Mesendoderm (in vitro differentiated cells): ENCODE results near the gene BARX2.

Experiments
- DNase-seq: peaks from one replicate; pipeline ENCODE4 v3.0.0; 2013
- H2AK5ac ChIP-seq: 2 replicates; pipeline ENCODE4 v1.6.1; 2013; ENCODE audit warnings: low read length, inconsistent platforms
- H2BK120ac ChIP-seq: 2 replicates; pipeline ENCODE4 v1.6.1; 2013; ENCODE audit warnings: low read depth, mild to moderate bottlenecking, low read length, moderate library complexity, mixed read lengths
- H2BK15ac ChIP-seq: replicated peaks from 2 replicates; pipeline ENCODE4 v1.6.1; 2013; ENCODE audit warnings: low read depth, mild to moderate bottlenecking, moderate library complexity
- H2BK5ac ChIP-seq: 2 replicates; pipeline ENCODE4 v1.6.1; 2013; ENCODE audit warnings: low read length, inconsistent platforms
- H3K18ac ChIP-seq: 2 replicates; pipeline ENCODE4 v1.6.1; 2013; ENCODE audit warnings: mild to moderate bottlenecking, low read length, mixed read lengths
- H3K23ac ChIP-seq: one replicate; pipeline ENCODE4 v1.6.1; 2013; ENCODE audit warnings: low read length
- H3K27ac ChIP-seq: 2 replicates; pipeline ENCODE4 v1.5.1; 2013; ENCODE audit warnings: low read depth, mild to moderate bottlenecking, inconsistent platforms, low read length, moderate library complexity
- H3K27me3 ChIP-seq: 2 replicates; pipeline ENCODE4 v1.6.1; 2013; ENCODE audit warnings: low read length, control low read depth, mild to moderate bottlenecking, inconsistent platforms; ENCODE audit not compliant: insufficient read depth, poor library complexity
- H3K36me3 ChIP-seq: 2 replicates; pipeline ENCODE4 v1.6.1; 2013; ENCODE audit warnings: low read length, inconsistent platforms; ENCODE audit not compliant: control insufficient read depth, insufficient read depth
- H3K4ac ChIP-seq: one replicate; pipeline ENCODE4 v1.6.1; 2013; ENCODE audit warnings: low read depth, mild to moderate bottlenecking, low read length, moderate library complexity
- H3K4me1 ChIP-seq: 2 replicates; pipeline ENCODE4 v1.6.1; 2013; ENCODE audit warnings: low read depth, low read length, inconsistent platforms; ENCODE audit not compliant: control insufficient read depth
- H3K4me2 ChIP-seq: 2 replicates; pipeline ENCODE4 v1.6.1; 2013; ENCODE audit warnings: low read length
- H3K4me3 ChIP-seq: 2 replicates; pipeline ENCODE4 v1.5.1; 2013; ENCODE audit warnings: mild to moderate bottlenecking, low read length
- H3K56ac ChIP-seq: one replicate; pipeline ENCODE4 v1.6.1; 2013; ENCODE audit warnings: low read length
- H3K79me1 ChIP-seq: 2 replicates; pipeline ENCODE4 v1.6.1; 2013; ENCODE audit warnings: low read length, inconsistent platforms
- H3K79me2 ChIP-seq: 2 replicates; pipeline ENCODE4 v1.6.1; 2013; ENCODE audit warnings: mild to moderate bottlenecking, low read length; ENCODE audit not compliant: control insufficient read depth, insufficient read depth
- H3K9ac ChIP-seq: 2 replicates; pipeline ENCODE4 v1.6.1; 2013; ENCODE audit warnings: low read length, inconsistent platforms
- H4K5ac ChIP-seq: one replicate; pipeline ENCODE4 v1.6.1; 2013; ENCODE audit warnings: low read length
- H4K8ac ChIP-seq: one replicate; pipeline ENCODE4 v1.6.1; 2013; ENCODE audit warnings: low read depth, mild to moderate bottlenecking, control low read depth, low read length, moderate library complexity
- WGBS: extraction: QIAGEN DNeasy Blood & Tissue Kit; methylation state at CpG from one replicate; pipeline ENCODE4 v1.1.7; 2013; ENCODE audit warnings: low lambda C conversion rate, missing lambda C conversion rate; ENCODE audit not compliant: insufficient coverage; ENCODE audit errors: extremely low coverage; 5-methylcytosine and 5-hydroxymethylcytosine counted together

Gene BARX2

DNA sequence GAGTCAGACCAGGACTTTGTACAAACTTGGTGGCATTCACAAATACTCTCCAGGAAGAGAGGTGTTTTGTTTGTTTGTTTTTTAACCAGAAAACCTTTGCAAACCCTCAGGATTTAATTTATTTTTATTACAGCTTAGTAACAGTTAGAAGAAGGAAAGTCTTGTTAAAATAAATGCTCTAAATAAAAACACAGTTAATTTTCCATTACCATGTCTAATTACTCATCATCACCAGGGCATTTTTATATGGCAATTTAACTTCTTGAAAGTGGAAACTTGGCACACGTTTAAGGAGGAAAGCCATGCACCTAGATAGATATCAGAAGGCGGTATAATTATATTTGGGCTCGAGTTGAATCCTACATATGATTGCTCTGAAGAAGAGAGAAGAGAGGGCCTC lies 7.4 kb downstream of the BARX2 start:
- H3K27ac ChIP-seq = no peak overlapping the region
- H2AK5ac ChIP-seq = no peak overlapping the region
- no peak for DNase-seq
- no peak overlapping the region for H3K4me3 ChIP-seq
- H3K4me2 ChIP-seq = no peak overlapping the region
- no peak overlapping the region for H4K8ac ChIP-seq
- no peak overlapping the region for H3K23ac ChIP-seq
- H3K27me3 ChIP-seq = peaks cover 1% of the 10 kb centered on the region
- no peak overlapping the region for H3K9ac ChIP-seq
- H3K4me1 ChIP-seq = no peaks in the 10 kb centered on the region
- no CpG with 5 or more reads among the region's 3 CpGs for WGBS
- H3K4ac ChIP-seq = no peak overlapping the region
- no peaks in the 10 kb centered on the region for H3K36me3 ChIP-seq
- H3K79me1 ChIP-seq = no peaks in the 10 kb centered on the region
- no peak overlapping the region for H2BK120ac ChIP-seq
- no peak overlapping the region for H4K5ac ChIP-seq
- no peak overlapping the region for H3K18ac ChIP-seq
- no peak overlapping the region for H2BK5ac ChIP-seq
- H3K79me2 ChIP-seq = no peaks in the 10 kb centered on the region
- no peak overlapping the region for H2BK15ac ChIP-seq
- H3K56ac ChIP-seq = no peak overlapping the region

GRCh38 chr11:129383502-129383901 lies 7.9 kb downstream of the BARX2 start:
- Histone ChIP-seq H3K4me2 (no peak overlapping the region), H3K79me2 (no peaks in the 10 kb centered on the region), H2BK5ac (no peak overlapping the region), H2BK15ac (no peak overlapping the region), H3K27me3 (peaks cover 1% of the 10 kb centered on the region), H3K4me1 (no peaks in the 10 kb centered on the region), H4K8ac (no peak overlapping the region), H3K4me3 (no peak overlapping the region), H3K9ac (no peak overlapping the region), H2AK5ac (no peak overlapping the region), H2BK120ac (no peak overlapping the region), H3K79me1 (no peaks in the 10 kb centered on the region), H3K23ac (no peak overlapping the region), H3K4ac (no peak overlapping the region), H4K5ac (no peak overlapping the region), H3K18ac (no peak overlapping the region), H3K36me3 (no peaks in the 10 kb centered on the region), H3K56ac (no peak overlapping the region), H3K27ac (no peak overlapping the region)
- DNase-seq = no peak
- no CpG with 5 or more reads among the region's 5 CpGs for WGBS

DNA sequence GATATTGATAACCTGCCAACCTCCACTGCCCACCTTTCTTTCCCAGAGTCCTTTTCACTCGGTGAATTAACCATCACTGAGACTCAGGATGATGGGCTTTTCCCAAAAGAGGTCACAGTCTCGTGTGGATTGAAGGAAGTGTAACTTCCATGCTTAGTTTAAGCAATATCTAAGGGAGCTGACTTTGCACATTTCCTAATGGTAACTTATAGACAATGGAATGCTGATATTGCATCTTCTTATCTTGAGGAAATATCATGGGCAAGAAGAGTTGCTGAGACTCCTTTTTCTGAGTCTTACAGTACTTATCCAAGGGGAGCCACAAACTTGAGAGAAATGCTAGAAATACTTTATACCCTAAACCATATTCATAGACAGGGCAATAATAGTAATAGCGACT lies 8.8 kb downstream of the BARX2 start:
- H3K4me3 ChIP-seq = no peak overlapping the region
- H3K9ac ChIP-seq = no peak overlapping the region
- no peak overlapping the region for H4K8ac ChIP-seq
- no peak overlapping the region for H3K18ac ChIP-seq
- H3K79me1 ChIP-seq = no peaks in the 10 kb centered on the region
- H3K23ac ChIP-seq = no peak overlapping the region
- H2BK120ac ChIP-seq = no peak overlapping the region
- no peak for DNase-seq
- no peak overlapping the region for H2BK5ac ChIP-seq
- peaks cover 1% of the 10 kb centered on the region for H3K27me3 ChIP-seq
- WGBS = no CpG with 5 or more reads among the region's 3 CpGs
- H3K36me3 ChIP-seq = no peaks in the 10 kb centered on the region
- H3K56ac ChIP-seq = no peak overlapping the region
- no peak overlapping the region for H3K4me2 ChIP-seq
- no peak overlapping the region for H3K4ac ChIP-seq
- no peak overlapping the region for H3K27ac ChIP-seq
- H3K79me2 ChIP-seq = no peaks in the 10 kb centered on the region
- no peak overlapping the region for H2BK15ac ChIP-seq
- no peak overlapping the region for H4K5ac ChIP-seq
- H2AK5ac ChIP-seq = no peak overlapping the region
- no peaks in the 10 kb centered on the region for H3K4me1 ChIP-seq

GRCh38 chr11:129385801-129386200 lies 10.2 kb downstream of the BARX2 start:
- H3K27me3 ChIP-seq = no peaks in the 10 kb centered on the region
- H3K4me2 ChIP-seq = no peak overlapping the region
- H3K36me3 ChIP-seq = no peaks in the 10 kb centered on the region
- no peak overlapping the region for H2BK15ac ChIP-seq
- no peak overlapping the region for H3K18ac ChIP-seq
- no peak overlapping the region for H2BK5ac ChIP-seq
- no peak for DNase-seq
- WGBS = no CpG with 5 or more reads among the region's 2 CpGs
- no peak overlapping the region for H3K56ac ChIP-seq
- no peak overlapping the region for H3K4ac ChIP-seq
- H3K79me2 ChIP-seq = no peaks in the 10 kb centered on the region
- no peak overlapping the region for H3K23ac ChIP-seq
- H3K27ac ChIP-seq = no peak overlapping the region
- no peaks in the 10 kb centered on the region for H3K79me1 ChIP-seq
- H3K4me3 ChIP-seq = no peak overlapping the region
- no peak overlapping the region for H2AK5ac ChIP-seq
- no peak overlapping the region for H3K9ac ChIP-seq
- H3K4me1 ChIP-seq = no peaks in the 10 kb centered on the region
- no peak overlapping the region for H2BK120ac ChIP-seq
- H4K8ac ChIP-seq = no peak overlapping the region
- H4K5ac ChIP-seq = no peak overlapping the region

DNA sequence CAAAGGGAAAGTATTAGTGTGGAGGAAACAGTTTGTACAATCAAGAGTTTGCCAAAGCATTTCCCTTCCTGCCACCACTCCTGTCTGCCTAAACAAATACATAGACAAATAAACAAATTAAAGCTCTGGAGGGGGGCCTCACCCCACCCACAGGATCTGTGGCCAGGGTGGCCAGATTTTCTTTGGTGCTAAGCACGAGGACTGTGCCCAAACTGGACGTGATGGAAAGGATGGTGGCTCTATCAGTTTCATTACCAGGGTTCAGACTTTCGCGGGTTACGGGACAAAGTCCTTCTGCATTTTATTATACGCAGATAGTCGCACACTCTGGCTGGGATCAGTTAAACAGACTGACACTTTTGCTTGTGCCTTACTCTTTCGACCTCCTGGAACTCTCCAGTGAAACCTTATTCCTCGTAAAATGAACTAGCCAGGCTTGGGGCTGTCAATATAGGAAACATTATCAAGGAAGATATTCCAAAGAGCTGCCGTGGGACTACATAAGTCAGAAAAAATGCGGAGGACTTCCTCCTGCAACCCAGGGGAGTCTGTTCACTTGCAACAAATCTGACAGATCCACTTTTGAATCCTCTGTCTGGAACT lies 11.2 kb downstream of the BARX2 start:
- no peaks in the 10 kb centered on the region for H3K79me1 ChIP-seq
- no peak overlapping the region for H4K8ac ChIP-seq
- H2BK15ac ChIP-seq = no peak overlapping the region
- no peak overlapping the region for H3K4ac ChIP-seq
- H2BK5ac ChIP-seq = no peak overlapping the region
- H2AK5ac ChIP-seq = no peak overlapping the region
- H2BK120ac ChIP-seq = no peak overlapping the region
- no peaks in the 10 kb centered on the region for H3K36me3 ChIP-seq
- H3K4me3 ChIP-seq = no peak overlapping the region
- H4K5ac ChIP-seq = no peak overlapping the region
- no CpG with 5 or more reads among the region's 11 CpGs for WGBS
- no peak overlapping the region for H3K27ac ChIP-seq
- H3K79me2 ChIP-seq = no peaks in the 10 kb centered on the region
- H3K9ac ChIP-seq = no peak overlapping the region
- H3K27me3 ChIP-seq = no peaks in the 10 kb centered on the region
- H3K4me2 ChIP-seq = no peak overlapping the region
- no peak overlapping the region for H3K18ac ChIP-seq
- no peak overlapping the region for H3K56ac ChIP-seq
- no peak overlapping the region for H3K23ac ChIP-seq
- no peaks in the 10 kb centered on the region for H3K4me1 ChIP-seq
- no peak for DNase-seq

GRCh38 chr11:129387434-129387833 lies 11.8 kb downstream of the BARX2 start:
- H3K79me2 ChIP-seq = no peaks in the 10 kb centered on the region
- no peak overlapping the region for H3K4me2 ChIP-seq
- H3K18ac ChIP-seq = no peak overlapping the region
- no peak overlapping the region for H2BK5ac ChIP-seq
- H2BK15ac ChIP-seq = no peak overlapping the region
- no peak overlapping the region for H3K9ac ChIP-seq
- no peak for DNase-seq
- H3K79me1 ChIP-seq = no peaks in the 10 kb centered on the region
- H3K27me3 ChIP-seq = no peaks in the 10 kb centered on the region
- H3K4ac ChIP-seq = no peak overlapping the region
- H3K36me3 ChIP-seq = no peaks in the 10 kb centered on the region
- H3K4me3 ChIP-seq = no peak overlapping the region
- H3K56ac ChIP-seq = no peak overlapping the region
- no peaks in the 10 kb centered on the region for H3K4me1 ChIP-seq
- no peak overlapping the region for H4K5ac ChIP-seq
- no CpG with 5 or more reads among the region's 1 CpG for WGBS
- H3K27ac ChIP-seq = no peak overlapping the region
- no peak overlapping the region for H2AK5ac ChIP-seq
- H3K23ac ChIP-seq = no peak overlapping the region
- no peak overlapping the region for H2BK120ac ChIP-seq
- no peak overlapping the region for H4K8ac ChIP-seq
